Endodermal cell (in vitro differentiated cells): ENCODE data around the gene MYOF. TPM values are rescaled to one million over a fixed set of nuclear protein-coding genes. Genes with fewer than 3 reads are reported as not detected.

Source experiments
- DNase-seq: peaks from one replicate; pipeline ENCODE4 v3.0.0-alpha.2; 2017
- H3K27ac ChIP-seq: 2 replicates; pipeline ENCODE4 v1.5.1; 2013; ENCODE audit warnings: mild to moderate bottlenecking, low read depth, low read length, moderate library complexity
- H3K27me3 ChIP-seq: 2 replicates; pipeline ENCODE4 v1.6.1; 2013; ENCODE audit warnings: mild to moderate bottlenecking, low read length, moderate library complexity; ENCODE audit not compliant: insufficient read depth, control insufficient read depth, poor library complexity, severe bottlenecking
- H3K36me3 ChIP-seq: 2 replicates; pipeline ENCODE4 v1.7.0; 2013; ENCODE audit warnings: mild to moderate bottlenecking, low read length, moderate library complexity; ENCODE audit not compliant: control insufficient read depth, insufficient read depth
- H3K4me1 ChIP-seq: one replicate; pipeline ENCODE4 v1.7.0; 2013; ENCODE audit warnings: low read length; ENCODE audit not compliant: control insufficient read depth, insufficient read depth
- H3K4me3 ChIP-seq: 2 replicates; pipeline ENCODE4 v1.5.1; 2013; ENCODE audit warnings: mild to moderate bottlenecking, low read length, moderate library complexity
- H3K9ac ChIP-seq: 2 replicates; pipeline ENCODE4 v1.6.1; 2013; ENCODE audit warnings: mild to moderate bottlenecking, low read length, moderate library complexity; ENCODE audit not compliant: poor library complexity, severe bottlenecking; ENCODE audit errors: extremely low read depth
- H3K9me3 ChIP-seq: 2 replicates; pipeline ENCODE4 v1.6.1; 2013; ENCODE audit warnings: mild to moderate bottlenecking, low read length, moderate library complexity; ENCODE audit not compliant: control insufficient read depth
- H3K27ac Mint-ChIP-seq: 2 replicates; pipeline ENCODE4 v1.8.0; 2020; ENCODE audit warnings: mixed read lengths
- H3K27me3 Mint-ChIP-seq: 2 replicates; pipeline ENCODE4 v1.8.0; 2021; ENCODE audit warnings: mild to moderate bottlenecking, mixed read lengths; ENCODE audit not compliant: insufficient read depth
- H3K36me3 Mint-ChIP-seq: 2 replicates; pipeline ENCODE4 v1.8.0; 2020; ENCODE audit warnings: low read depth, mixed read lengths
- H3K4me1 Mint-ChIP-seq: 2 replicates; pipeline ENCODE4 v1.8.0; 2020; ENCODE audit warnings: mixed read lengths
- H3K4me3 Mint-ChIP-seq: 2 replicates; pipeline ENCODE4 v1.8.0; 2020; ENCODE audit warnings: mild to moderate bottlenecking, moderate library complexity, mixed read lengths
- H3K9me3 Mint-ChIP-seq: 2 replicates; pipeline ENCODE4 v1.8.0; 2020; ENCODE audit warnings: mild to moderate bottlenecking, mixed read lengths
- WGBS, 2 experiments: methylation state at CpG; one replicate each; pipeline versions ENCODE4 v1.1.5 to v1.1.7; 2013; ENCODE audit warnings: missing lambda C conversion rate in 2 of 2, mixed read lengths in 1 of 2; ENCODE audit not compliant: insufficient coverage in 1 of 2, insufficient read length in 1 of 2; 5-methylcytosine and 5-hydroxymethylcytosine counted together
- total RNA-seq, 2 donors: library from RNA; stranded (reverse); fragmentation: NEBNext Ultra II Directional in 1 of 2; extraction: Animal tissue kit (Norgen Biotek cat#: 25700) in 1 of 2; gene quantifications; 2 replicates in 1 of 2; 3 replicates in 1 of 2; pipeline ENCODE4 v1.2.1, GENCODE V29; 2021
- TF ChIP-seq, protein P1 (sequence below): fragments of 200-600 bp; sonication (generic); conservative IDR thresholded peaks from 2 replicates; pipeline ENCODE4 v1.5.0; 2021; ENCODE audit warnings: antibody characterized with exemption, mild to moderate bottlenecking

MYOF gene
- total RNA-seq, 2 donors from 2014 or later, result 37.4 to 93.8 TPM

DNA sequence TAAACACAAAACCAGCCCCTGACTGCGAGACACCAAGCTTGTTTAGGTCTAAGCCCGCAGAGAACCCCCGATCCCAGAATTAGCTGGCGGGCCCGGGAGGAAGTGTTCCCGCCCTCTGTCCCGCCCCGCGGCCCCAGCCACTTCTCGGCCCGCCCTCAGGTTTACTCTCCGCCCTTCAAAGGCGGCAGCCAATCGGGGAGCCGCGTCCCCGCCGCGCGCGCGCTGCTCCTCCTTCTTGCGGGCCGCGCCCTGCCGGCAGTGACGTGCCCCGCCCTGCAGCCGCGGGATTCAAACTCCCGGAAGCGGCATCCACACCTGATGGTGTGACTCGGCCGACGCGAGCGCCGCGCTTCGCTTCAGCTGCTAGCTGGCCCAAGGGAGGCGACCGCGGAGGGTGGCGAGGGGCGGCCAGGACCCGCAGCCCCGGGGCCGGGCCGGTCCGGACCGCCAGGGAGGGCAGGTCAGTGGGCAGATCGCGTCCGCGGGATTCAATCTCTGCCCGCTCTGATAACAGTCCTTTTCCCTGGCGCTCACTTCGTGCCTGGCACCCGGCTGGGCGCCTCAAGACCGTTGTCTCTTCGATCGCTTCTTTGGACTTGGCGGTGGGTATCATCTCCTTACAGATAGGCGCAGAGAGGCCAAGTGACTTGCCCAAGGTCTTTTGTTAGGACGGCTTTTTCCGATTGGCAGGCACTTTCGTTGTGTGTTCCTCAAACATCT, 14.3 kb upstream of the MYOF start, which contains the start of gene CEP55:
Gene CEP55 (plus strand): TSS at position 291 of the 720 bp plus-strand sequence. CDS start 3,440 bp downstream, outside the sequence.
- Mint-ChIP-seq H3K4me1 (peaks cover 35% of the 10 kb centered on the region), H3K9me3 (peaks cover 3% of the 10 kb centered on the region), H3K27me3 (no peaks in the 10 kb centered on the region), H3K36me3 (peaks cover 18% of the 10 kb centered on the region), H3K4me3 (peak within 1 kb of the TSS; percentile 79), H3K27ac (peak within 1 kb of the TSS; percentile 93)
- 1 to 2% methylated on average over 25 to 68 of the region's 68 CpGs for WGBS, 2 experiments
- Histone ChIP-seq H3K4me1 (peaks cover 17% of the 10 kb centered on the region), H3K9me3 (no peaks in the 10 kb centered on the region), H3K4me3 (peak within 1 kb of the TSS; percentile 96), H3K9ac (peak within 1 kb of the TSS; percentile 74), H3K36me3 (peaks cover 24% of the 10 kb centered on the region), H3K27ac (peak within 1 kb of the TSS; percentile 39), H3K27me3 (no peaks in the 10 kb centered on the region)
- TF ChIP-seq, protein P1, sequence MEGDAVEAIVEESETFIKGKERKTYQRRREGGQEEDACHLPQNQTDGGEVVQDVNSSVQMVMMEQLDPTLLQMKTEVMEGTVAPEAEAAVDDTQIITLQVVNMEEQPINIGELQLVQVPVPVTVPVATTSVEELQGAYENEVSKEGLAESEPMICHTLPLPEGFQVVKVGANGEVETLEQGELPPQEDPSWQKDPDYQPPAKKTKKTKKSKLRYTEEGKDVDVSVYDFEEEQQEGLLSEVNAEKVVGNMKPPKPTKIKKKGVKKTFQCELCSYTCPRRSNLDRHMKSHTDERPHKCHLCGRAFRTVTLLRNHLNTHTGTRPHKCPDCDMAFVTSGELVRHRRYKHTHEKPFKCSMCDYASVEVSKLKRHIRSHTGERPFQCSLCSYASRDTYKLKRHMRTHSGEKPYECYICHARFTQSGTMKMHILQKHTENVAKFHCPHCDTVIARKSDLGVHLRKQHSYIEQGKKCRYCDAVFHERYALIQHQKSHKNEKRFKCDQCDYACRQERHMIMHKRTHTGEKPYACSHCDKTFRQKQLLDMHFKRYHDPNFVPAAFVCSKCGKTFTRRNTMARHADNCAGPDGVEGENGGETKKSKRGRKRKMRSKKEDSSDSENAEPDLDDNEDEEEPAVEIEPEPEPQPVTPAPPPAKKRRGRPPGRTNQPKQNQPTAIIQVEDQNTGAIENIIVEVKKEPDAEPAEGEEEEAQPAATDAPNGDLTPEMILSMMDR, result peak; percentile 11
- peak; percentile 99 for DNase-seq

DNA sequence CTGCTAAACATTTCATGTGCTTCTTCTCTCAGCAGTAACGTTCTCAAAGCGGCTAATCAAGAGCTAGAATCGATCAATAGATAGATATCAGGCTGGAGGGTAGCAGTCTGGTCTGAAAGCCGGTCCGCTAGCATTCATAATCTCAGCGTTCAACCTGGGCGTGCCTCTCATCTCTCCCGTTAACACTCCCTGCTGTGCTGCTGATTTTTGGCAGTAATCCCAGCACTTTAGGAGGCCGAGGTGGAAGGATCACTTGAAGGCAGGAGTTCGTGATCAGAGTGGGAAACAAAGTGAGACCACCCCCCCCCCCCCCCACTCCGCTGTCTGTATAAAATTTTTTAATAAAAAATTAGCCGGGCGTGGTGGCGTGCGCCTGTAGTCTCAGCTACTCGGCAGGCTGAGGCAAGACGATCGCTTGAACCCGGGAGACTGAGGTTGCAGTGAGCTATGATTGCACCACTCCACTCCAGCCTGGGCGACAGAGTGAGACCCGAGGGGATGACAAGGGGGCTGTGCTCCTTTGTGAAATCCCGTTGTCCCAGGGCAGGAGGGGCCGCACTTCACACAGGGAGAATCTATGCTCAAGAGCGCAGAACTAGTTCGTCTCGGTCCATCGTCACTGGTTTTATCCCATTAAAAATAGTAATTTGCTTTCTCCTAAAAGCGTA, 13.7 kb upstream of the MYOF start:
- Histone ChIP-seq H3K9me3 (no peaks in the 10 kb centered on the region), H3K27me3 (no peaks in the 10 kb centered on the region), H3K4me3 (peak overlapping the region; percentile 96), H3K9ac (peak overlapping the region; percentile 38), H3K27ac (peak overlapping the region; percentile 39), H3K4me1 (peaks cover 17% of the 10 kb centered on the region), H3K36me3 (peaks cover 19% of the 10 kb centered on the region)
- TF ChIP-seq, protein P1, result no peak
- Mint-ChIP-seq H3K27ac (peak overlapping the region; percentile 93), H3K4me1 (peaks cover 37% of the 10 kb centered on the region), H3K4me3 (peak overlapping the region; percentile 79), H3K36me3 (peaks cover 18% of the 10 kb centered on the region), H3K27me3 (no peaks in the 10 kb centered on the region), H3K9me3 (peaks cover 3% of the 10 kb centered on the region)
- DNase-seq, result peak; percentile 68
- 7 to 10% methylated on average over 15 to 25 of the region's 28 CpGs for WGBS, 2 experiments

GRCh38 chr10:93494494-93494893, 12.4 kb upstream of the MYOF start:
- 89% methylated on average over 2 of the region's 2 CpGs; no CpG with 5 or more reads in 1 of the 2 experiments for WGBS, 2 experiments
- Histone ChIP-seq H3K27me3 (no peaks in the 10 kb centered on the region), H3K36me3 (peaks cover 6% of the 10 kb centered on the region), H3K9ac (no peak overlapping the region), H3K27ac (no peak overlapping the region), H3K9me3 (no peaks in the 10 kb centered on the region), H3K4me3 (no peak overlapping the region), H3K4me1 (peaks cover 28% of the 10 kb centered on the region)
- H3K27me3 Mint-ChIP-seq, result no peaks in the 10 kb centered on the region
- TF ChIP-seq, protein P1, result no peak
- H3K27ac Mint-ChIP-seq, result peak overlapping the region; percentile 19
- H3K36me3 Mint-ChIP-seq, result peaks cover 7% of the 10 kb centered on the region
- peaks cover 3% of the 10 kb centered on the region for H3K9me3 Mint-ChIP-seq
- H3K4me1 Mint-ChIP-seq, result peaks cover 48% of the 10 kb centered on the region
- no peak overlapping the region for H3K4me3 Mint-ChIP-seq
- DNase-seq, result peak; percentile 69
